ENCODE results near the gene ZSCAN5B.
A peak's percentile ranks its signal among the peaks of the same experiment; 100 is the strongest.

ZSCAN5B gene

DNA sequence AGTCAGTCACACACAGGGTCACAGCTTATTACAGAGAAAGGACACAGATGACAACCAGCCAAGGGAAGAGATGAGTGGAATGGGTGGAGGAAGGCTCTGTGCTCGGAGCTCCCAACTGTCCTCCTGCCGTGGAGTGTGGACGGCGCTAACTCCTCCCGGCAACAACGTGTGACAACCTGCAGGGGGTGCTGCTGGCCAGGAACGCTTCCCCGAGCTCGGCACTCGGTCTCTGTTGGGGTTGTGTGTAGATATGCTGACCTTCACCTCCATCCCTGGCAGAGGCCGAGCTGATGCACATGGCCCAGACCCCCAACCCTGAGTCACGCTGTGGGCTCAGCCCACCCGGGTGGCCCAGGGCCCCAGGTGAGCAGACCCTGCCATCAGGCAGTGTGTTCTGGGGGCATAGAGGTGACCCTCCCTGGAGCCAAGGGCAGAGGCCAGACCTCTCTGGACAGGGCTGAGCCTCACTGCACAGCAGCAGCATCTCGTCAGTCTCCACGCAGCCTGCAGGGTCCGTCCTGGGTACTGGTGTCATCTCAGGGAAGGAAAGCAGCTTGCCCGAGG lies 42.4 kb downstream of the ZSCAN5B start:
- peak; percentile 37; the same call in 1 of the 2 replicates for TF ChIP-seq CTCF (IDR thresholded peaks at IDR 0.05)

- no peak for TF ChIP-seq CTCF (IDR thresholded peaks at IDR 0.05)
Measured at GRCh38 chr19:56153507-56153906, 44.1 kb downstream of the ZSCAN5B start.

DNA sequence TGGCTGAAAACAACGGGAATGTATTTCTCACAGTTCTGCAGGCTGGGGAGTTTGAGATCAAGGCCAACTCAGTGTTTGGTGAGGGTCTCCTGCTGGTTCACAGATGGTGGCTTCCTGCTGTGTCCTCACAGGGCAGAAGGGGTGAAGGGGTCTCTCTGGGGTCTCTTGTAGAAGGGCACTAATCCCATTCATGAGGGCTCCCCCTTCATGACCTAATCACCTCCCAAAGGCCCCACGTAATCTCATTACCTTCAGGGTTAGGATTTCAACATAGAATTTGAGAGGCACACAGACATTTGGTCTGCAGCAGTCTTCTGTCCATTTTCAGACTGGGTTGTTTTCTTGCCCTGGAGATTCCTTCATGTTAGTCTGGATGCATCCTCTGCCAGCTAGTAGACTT lies 44.9 kb downstream of the ZSCAN5B start:
- no peak for TF ChIP-seq CTCF (IDR thresholded peaks at IDR 0.05)

GRCh38 chr19:56150358-56150757 lies 47.2 kb downstream of the ZSCAN5B start:
- no peak for TF ChIP-seq CTCF (IDR thresholded peaks at IDR 0.05)

DNA sequence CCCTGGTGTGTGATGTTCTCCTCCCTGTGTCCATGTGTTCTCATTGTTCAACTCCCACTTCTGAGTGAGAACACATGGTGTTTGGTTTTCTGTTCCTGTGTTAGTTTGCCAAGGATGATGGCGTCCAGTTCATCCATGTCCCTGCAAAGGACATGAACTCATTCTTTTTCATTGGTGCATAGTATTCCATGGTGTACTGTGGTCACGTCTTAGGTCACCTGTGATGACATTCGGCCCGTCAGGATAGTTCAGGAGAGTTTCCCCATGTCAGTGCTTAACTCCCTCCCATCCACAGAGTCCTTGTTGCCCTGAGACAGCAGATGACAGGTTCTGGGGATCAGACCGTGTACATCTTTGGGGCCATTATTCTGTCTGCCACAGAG lies 47.9 kb downstream of the ZSCAN5B start:
- TF ChIP-seq CTCF (IDR thresholded peaks at IDR 0.05), result no peak

GRCh38 chr19:56148096-56148495 lies 49.5 kb downstream of the ZSCAN5B start:
- TF ChIP-seq CTCF (IDR thresholded peaks at IDR 0.05), result no peak

- TF ChIP-seq CTCF (IDR thresholded peaks at IDR 0.05), result no peak
Measured at GRCh38 chr19:56147307-56147706, 50.3 kb downstream of the ZSCAN5B start.

DNA sequence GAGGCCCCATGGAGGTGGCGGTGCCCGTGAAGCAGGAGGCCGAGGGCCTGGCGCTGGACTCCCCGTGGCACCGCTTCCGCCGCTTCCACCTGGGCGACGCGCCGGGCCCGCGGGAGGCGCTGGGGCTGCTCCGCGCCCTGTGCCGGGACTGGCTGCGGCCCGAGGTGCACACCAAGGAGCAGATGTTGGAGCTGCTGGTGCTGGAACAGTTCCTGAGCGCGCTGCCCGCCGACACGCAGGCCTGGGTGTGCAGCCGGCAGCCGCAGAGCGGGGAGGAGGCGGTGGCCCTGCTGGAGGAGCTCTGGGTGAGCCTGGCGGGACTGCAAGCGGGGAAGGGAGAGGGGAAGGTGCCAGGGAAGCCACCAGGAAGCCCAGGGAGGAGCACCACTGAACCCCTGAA lies 50.7 kb downstream of the ZSCAN5B start:
- TF ChIP-seq CTCF (IDR thresholded peaks at IDR 0.05), result no peak

Measured in LNCAP (cell line).